ENCODE data around the gene LTBP2. TPM values are rescaled to one million over a fixed set of nuclear protein-coding genes. Genes with fewer than 3 reads are reported as not detected.

The LTBP2 gene
- total and polyA plus RNA-seq, 7 donors = 0.46 to 71.2 (median 12.1) TPM

DNA sequence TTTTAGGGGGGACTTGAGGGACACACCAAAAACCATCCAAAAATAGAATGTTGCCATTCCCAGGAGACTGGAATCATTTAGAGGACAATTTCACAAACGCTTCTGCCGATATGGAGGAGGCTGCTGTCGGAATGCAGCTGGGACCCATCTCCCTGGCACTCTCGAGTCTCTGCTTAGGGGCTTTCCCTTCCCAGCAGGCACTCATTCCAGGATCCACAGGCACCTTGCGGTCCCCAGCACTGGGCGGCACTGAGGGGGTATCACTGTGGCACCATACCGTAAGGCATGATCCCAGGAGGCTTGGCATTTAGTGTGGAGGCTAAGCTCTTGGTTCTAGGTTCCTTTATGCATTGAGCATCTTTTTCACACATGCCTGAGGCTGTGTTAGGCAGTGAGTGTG, 36.6 kb upstream of the LTBP2 start:
- Histone ChIP-seq H3K4me1 (peaks cover 0 to 6% (median 0%) of the 10 kb centered on the region in 4 donors), H3K36me3 (no peaks in the 10 kb centered on the region), H3K27me3 (peaks cover 0 to 45% (median 15%) of the 10 kb centered on the region in 3 donors), H3K9me3 (no peaks in the 10 kb centered on the region), H3K27ac (no peak overlapping the region), H3K4me3 (no peak overlapping the region)
- TF ChIP-seq POLR2A (IDR thresholded peaks at IDR 0.05) = no peak
- no peak for TF ChIP-seq POLR2AphosphoS5 (IDR thresholded peaks at IDR 0.05)
- no peak for TF ChIP-seq EP300 (IDR thresholded peaks at IDR 0.05)
- TF ChIP-seq, protein P1, sequence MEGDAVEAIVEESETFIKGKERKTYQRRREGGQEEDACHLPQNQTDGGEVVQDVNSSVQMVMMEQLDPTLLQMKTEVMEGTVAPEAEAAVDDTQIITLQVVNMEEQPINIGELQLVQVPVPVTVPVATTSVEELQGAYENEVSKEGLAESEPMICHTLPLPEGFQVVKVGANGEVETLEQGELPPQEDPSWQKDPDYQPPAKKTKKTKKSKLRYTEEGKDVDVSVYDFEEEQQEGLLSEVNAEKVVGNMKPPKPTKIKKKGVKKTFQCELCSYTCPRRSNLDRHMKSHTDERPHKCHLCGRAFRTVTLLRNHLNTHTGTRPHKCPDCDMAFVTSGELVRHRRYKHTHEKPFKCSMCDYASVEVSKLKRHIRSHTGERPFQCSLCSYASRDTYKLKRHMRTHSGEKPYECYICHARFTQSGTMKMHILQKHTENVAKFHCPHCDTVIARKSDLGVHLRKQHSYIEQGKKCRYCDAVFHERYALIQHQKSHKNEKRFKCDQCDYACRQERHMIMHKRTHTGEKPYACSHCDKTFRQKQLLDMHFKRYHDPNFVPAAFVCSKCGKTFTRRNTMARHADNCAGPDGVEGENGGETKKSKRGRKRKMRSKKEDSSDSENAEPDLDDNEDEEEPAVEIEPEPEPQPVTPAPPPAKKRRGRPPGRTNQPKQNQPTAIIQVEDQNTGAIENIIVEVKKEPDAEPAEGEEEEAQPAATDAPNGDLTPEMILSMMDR (IDR thresholded peaks at IDR 0.05) = no peak
- WGBS, 2 donors = 84 to 85% methylated on average over 7 of the region's 7 CpGs
- intact Hi-C loops (cut with DNase I) = no loop called here
- peak; percentile 39 for DNase-seq

DNA sequence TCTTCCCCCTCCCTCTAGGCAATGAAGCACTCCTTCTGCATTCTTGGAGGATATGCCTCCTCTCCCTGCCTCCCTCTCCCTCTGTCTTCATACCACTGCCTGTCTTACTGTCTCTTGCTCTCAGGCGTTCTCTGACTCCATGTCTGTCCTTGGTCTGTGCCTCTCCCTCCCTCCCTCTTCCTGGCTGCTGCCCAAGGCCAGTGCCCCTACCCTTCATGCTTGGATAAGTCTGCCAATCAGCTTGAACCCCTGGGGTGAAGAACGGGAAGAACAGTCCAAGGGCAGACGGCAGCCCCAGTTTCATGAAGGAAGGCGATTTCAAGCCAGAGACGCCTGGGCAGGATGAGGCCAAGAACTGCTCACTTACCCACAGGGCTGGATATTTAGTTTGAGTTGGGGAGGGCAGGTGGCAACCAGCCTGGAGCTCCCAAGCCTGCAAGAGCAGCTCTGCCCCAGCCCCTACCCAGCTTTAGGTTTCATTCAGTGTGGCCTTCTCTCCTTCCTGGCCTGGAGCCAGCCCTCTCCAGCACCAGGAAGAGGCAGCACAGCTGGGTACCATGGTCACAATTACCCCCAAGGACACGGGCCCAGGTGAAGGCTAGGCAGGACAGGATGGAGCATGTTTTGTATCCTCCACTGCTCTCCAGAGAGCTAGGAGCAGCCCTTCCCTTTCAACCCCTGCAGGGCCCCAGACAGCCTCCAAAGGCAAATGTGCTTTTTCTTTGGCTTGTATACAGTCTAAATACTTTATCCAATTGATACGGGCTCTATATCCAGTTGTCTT, 35.8 kb upstream of the LTBP2 start:
- Histone ChIP-seq H3K27me3 (peaks cover 0 to 52% (median 15%) of the 10 kb centered on the region in 3 donors), H3K9me3 (no peaks in the 10 kb centered on the region), H3K4me3 (no peak overlapping the region), H3K27ac (no peak overlapping the region), H3K4me1 (peaks cover 0 to 6% (median 0%) of the 10 kb centered on the region in 4 donors), H3K36me3 (no peaks in the 10 kb centered on the region)
- peak; percentile 61 for DNase-seq
- TF ChIP-seq, protein P1 (IDR thresholded peaks at IDR 0.05) = no peak
- no peak for TF ChIP-seq EP300 (IDR thresholded peaks at IDR 0.05)
- no peak for TF ChIP-seq POLR2AphosphoS5 (IDR thresholded peaks at IDR 0.05)
- no peak for TF ChIP-seq POLR2A (IDR thresholded peaks at IDR 0.05)
- intact Hi-C loops (cut with DNase I) = no loop called here
- WGBS, 2 donors = 40 to 47% methylated on average over 7 of the region's 7 CpGs

DNA sequence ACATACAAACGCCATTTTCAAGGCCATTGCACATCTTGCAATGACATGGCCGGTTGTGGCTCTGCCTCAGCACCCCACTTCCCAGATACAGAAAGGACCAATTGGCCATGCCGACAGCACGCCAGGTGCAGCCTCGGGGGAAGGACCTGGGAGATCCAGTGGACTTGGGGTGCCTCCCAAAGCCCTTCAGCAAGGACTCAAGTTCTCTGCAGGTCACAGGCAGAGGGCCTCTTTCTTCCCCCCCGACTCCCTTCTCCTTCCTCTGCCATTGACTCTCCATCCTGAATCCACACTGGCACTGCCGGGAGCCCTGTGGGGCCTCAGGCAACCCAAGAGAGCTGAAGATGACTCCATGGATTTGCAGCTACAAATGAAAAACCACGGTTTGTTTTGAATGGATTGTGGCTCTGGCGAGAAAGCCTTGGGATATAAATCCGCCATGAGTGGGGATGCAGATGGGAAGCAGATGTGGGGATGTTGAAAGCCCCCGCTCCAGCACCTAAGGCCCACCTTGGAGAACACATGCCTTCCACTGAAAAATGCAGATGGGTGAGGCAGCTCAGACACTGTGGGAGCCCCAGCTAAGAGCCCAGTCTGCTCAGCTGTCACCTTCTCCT, 35.1 kb upstream of the LTBP2 start:
- TF ChIP-seq EP300 (IDR thresholded peaks at IDR 0.05) (no peak), POLR2A (IDR thresholded peaks at IDR 0.05) (no peak), POLR2AphosphoS5 (IDR thresholded peaks at IDR 0.05) (no peak)
- TF ChIP-seq, protein P1 (IDR thresholded peaks at IDR 0.05) = no peak
- WGBS, 2 donors = 82 to 89% methylated on average over 11 of the region's 11 CpGs
- Histone ChIP-seq H3K27me3 (peaks cover 0 to 59% (median 15%) of the 10 kb centered on the region in 3 donors), H3K36me3 (no peaks in the 10 kb centered on the region), H3K4me3 (no peak overlapping the region), H3K9me3 (no peaks in the 10 kb centered on the region), H3K4me1 (peaks cover 0 to under 1% (median 0%) of the 10 kb centered on the region in 4 donors), H3K27ac (no peak overlapping the region)
- DNase-seq = peak; percentile 33
- intact Hi-C loops (cut with DNase I) = no loop called here

DNA sequence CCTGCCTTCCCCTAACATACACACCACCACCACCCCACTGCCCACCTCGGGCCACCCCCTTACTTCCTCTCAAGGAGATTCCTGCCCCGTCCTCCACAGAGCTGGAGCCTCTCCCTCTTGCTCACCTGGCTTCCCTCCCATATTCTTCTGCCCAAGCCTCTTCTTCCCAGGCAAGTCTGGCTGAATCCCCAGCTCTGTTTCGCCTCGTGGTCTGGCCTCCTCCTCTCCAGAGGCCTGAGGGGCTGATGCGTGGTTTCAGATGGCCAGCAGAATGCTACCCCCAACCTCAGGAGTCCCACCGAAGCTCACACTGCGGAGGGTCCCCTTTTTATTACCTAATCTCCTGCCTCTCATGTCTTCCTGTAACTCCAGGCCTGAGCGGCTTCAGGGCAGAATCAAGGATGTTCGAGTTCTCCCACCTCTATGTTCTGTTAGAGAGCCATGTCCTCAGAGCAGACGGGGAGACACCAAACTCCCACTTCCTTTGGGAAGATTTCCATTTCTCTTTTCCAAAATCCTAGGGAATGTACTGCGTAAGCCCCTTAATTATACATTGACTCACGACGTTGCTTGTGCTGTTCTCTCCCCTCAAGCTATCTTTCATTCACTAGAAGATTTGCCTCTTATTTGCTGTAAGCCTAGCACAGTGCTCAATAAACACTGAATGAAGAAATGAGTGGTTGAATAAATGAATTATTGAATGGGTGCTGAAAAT, 33.9 kb upstream of the LTBP2 start:
- intact Hi-C loops (cut with DNase I) = no loop called here
- Histone ChIP-seq H3K27me3 (peaks cover 0 to 59% (median 15%) of the 10 kb centered on the region in 3 donors), H3K9me3 (no peaks in the 10 kb centered on the region), H3K27ac (no peak overlapping the region), H3K4me1 (no peaks in the 10 kb centered on the region), H3K36me3 (no peaks in the 10 kb centered on the region), H3K4me3 (no peak overlapping the region)
- TF ChIP-seq POLR2AphosphoS5 (IDR thresholded peaks at IDR 0.05) (no peak), EP300 (IDR thresholded peaks at IDR 0.05) (no peak), POLR2A (IDR thresholded peaks at IDR 0.05) (no peak)
- TF ChIP-seq, protein P1 (IDR thresholded peaks at IDR 0.05) = no peak
- DNase-seq = peak; percentile 65
- 79 to 81% methylated on average over 13 of the region's 13 CpGs for WGBS, 2 donors

All from sigmoid colon (tissue), 7 donors.